ENCODE measurements around the gene S100A10. TPM values are rescaled to one million over a fixed set of nuclear protein-coding genes. Genes with fewer than 3 reads are reported as not detected.

Gene S100A10
- total RNA-seq, 4 donors from 2014 or later: 11.2 to 64.0 (median 35.6) TPM

DNA sequence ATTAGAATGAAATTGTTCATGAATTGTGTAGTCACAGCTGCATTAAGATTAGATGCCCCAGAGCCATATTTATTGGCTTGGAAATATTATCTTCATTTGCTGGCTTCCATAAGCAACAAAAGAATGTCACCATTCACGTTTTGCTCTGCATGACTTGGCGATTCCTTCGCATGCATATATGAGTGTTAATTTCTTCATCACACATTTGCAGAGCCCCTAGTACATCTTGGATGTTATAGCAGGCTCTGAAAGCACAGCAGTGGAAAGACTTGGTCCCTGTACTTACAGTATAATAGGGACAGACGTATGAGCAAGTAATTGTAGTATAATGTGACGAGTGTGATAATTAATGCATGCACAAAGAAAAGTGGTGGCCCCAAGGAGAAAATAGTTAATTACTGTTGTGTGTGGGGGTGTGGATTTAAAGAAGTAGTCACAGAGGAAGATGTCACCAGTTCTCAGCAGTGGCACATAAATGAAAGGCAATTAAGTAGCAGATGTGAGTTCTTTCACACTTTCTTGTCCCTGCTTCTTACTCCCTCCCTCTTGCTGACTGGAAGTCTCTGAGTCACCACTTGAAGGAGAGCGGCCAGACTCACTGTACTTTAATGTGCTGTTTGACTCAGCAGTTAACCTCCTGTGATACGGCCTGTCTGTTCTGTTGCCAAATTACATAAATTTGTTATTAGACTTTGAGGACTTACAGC, 21.0 kb downstream of the S100A10 start:
- H3K36me3 ChIP-seq: no peaks in the 10 kb centered on the region
- intact Hi-C loops (cut with DNase I): no loop called here
- no peak overlapping the region for H3K4me3 ChIP-seq (replicated peaks in 1 of 3)
- H3K27ac ChIP-seq: no peak overlapping the region
- peaks cover 0 to 11% of the 10 kb centered on the region in 2 donors for H3K4me1 ChIP-seq
- no peak for TF ChIP-seq CTCF (IDR thresholded peaks at IDR 0.05)
- no peak for TF ChIP-seq POLR2A (IDR thresholded peaks at IDR 0.05)
- H3K27me3 ChIP-seq: no peaks in the 10 kb centered on the region
- H3K9me3 ChIP-seq: no peaks in the 10 kb centered on the region
- peak; percentile 50 to 52 for DNase-seq
- 44 to 47% methylated on average over 7 of the region's 7 CpGs for WGBS, 2 donors

DNA sequence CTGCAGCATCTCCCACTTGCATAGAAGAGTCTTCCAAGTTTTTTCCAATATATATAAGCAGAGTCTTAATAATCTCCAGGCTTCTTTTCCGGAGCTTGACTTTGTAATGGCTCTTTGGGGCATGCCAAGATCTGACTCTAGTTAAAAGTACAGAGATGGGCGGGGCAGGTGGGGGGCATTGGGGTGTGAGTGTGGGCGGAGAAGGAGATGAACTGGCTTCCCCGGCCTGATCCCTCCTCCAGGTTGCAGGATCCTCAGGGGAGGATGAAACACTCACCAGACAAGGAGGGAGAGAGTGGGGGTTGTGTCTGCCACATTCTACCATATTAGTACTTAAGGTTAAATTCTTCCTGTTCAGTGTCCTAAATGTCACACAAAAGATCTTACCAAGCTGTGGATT, 23.0 kb downstream of the S100A10 start:
- Histone ChIP-seq H3K4me1 (peaks cover 0 to 11% of the 10 kb centered on the region in 2 donors), H3K27me3 (no peaks in the 10 kb centered on the region), H3K36me3 (no peaks in the 10 kb centered on the region), H3K27ac (no peak overlapping the region), H3K4me3 (replicated peaks in 1 of 3) (no peak overlapping the region), H3K9me3 (no peaks in the 10 kb centered on the region)
- no peak for DNase-seq
- WGBS, 2 donors: 45% methylated on average over 4 of the region's 4 CpGs
- TF ChIP-seq POLR2A (IDR thresholded peaks at IDR 0.05): no peak
- no peak for TF ChIP-seq CTCF (IDR thresholded peaks at IDR 0.05)
- intact Hi-C loops (cut with DNase I): no loop called here

GRCh38 chr1:151970128-151970527, 23.5 kb downstream of the S100A10 start:
- peaks cover 0 to 11% of the 10 kb centered on the region in 2 donors for H3K4me1 ChIP-seq
- intact Hi-C loops (cut with DNase I): no loop called here
- no peaks in the 10 kb centered on the region for H3K27me3 ChIP-seq
- DNase-seq: no peak
- H3K27ac ChIP-seq: no peak overlapping the region
- no peaks in the 10 kb centered on the region for H3K9me3 ChIP-seq
- H3K4me3 ChIP-seq (replicated peaks in 1 of 3): no peak overlapping the region
- no peaks in the 10 kb centered on the region for H3K36me3 ChIP-seq
- TF ChIP-seq POLR2A (IDR thresholded peaks at IDR 0.05): no peak
- TF ChIP-seq CTCF (IDR thresholded peaks at IDR 0.05): no peak
- WGBS, 2 donors: 82 to 83% methylated on average over 5 of the region's 5 CpGs

- H3K27ac ChIP-seq: no peak overlapping the region
- no peak for DNase-seq
- no peak for TF ChIP-seq CTCF (IDR thresholded peaks at IDR 0.05)
- H3K4me3 ChIP-seq (replicated peaks in 1 of 3): no peak overlapping the region
- H3K27me3 ChIP-seq: no peaks in the 10 kb centered on the region
- H3K36me3 ChIP-seq: no peaks in the 10 kb centered on the region
- peaks cover 0 to 11% of the 10 kb centered on the region in 2 donors for H3K4me1 ChIP-seq
- 86 to 87% methylated on average over 3 of the region's 3 CpGs for WGBS, 2 donors
- intact Hi-C loops (cut with DNase I): no loop called here
- no peaks in the 10 kb centered on the region for H3K9me3 ChIP-seq
These were observed 24.8 kb downstream of the S100A10 start for GRCh38 chr1:151968791-151969399.

DNA sequence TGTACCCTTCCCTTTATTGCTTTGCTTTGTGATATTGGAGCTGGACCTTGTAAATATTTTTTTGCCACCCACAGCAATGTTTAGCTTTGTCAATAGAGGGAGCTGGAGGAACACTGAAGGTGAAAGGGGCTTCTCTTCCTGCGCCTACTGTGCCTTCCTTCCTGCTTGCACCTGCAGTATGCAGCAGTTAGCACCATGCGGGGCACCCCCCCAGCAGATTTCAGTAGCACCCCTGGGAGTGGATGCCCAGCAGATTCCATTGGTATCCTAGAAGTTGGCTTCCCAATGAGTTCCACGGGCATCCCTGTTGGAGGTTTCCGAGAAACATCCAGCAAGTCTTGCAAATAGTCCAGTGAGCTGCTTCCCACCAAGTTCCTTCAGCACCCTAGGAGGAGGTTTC, 25.6 kb downstream of the S100A10 start:
- H3K36me3 ChIP-seq: no peaks in the 10 kb centered on the region
- no peak overlapping the region for H3K4me3 ChIP-seq (replicated peaks in 1 of 3)
- intact Hi-C loops (cut with DNase I): no loop called here
- H3K4me1 ChIP-seq: peaks cover 0 to 7% of the 10 kb centered on the region in 2 donors
- DNase-seq: no peak
- H3K27me3 ChIP-seq: no peaks in the 10 kb centered on the region
- WGBS, 2 donors: 46 to 48% methylated on average over 3 to 4 of the region's 4 CpGs
- no peaks in the 10 kb centered on the region for H3K9me3 ChIP-seq
- TF ChIP-seq CTCF (IDR thresholded peaks at IDR 0.05): peak in 5 of 6 experiments; percentile 45 to 67 (median 62)
- no peak for TF ChIP-seq POLR2A (IDR thresholded peaks at IDR 0.05)
- no peak overlapping the region for H3K27ac ChIP-seq

Measured in thyroid gland (tissue), 4 donors.